ENCODE data around the gene TTC34.
"Not testable (repeated sequence)": the region's sequence is repeated elsewhere in the genome, so short reads cannot be mapped to it uniquely, and the experiment has no call there.

TTC34 gene

GRCh38 chr1:2635361-2636010 lies 166.0 kb downstream of the TTC34 start:
- Histone ChIP-seq H3K4me3 (no peak overlapping the region), H3K27ac (no peak overlapping the region)

GRCh38 chr1:2633936-2634491 lies 167.5 kb downstream of the TTC34 start:
- no peak overlapping the region for H3K27ac ChIP-seq
- no peak overlapping the region for H3K4me3 ChIP-seq

- Histone ChIP-seq H3K27ac (no peak overlapping the region), H3K4me3 (no peak overlapping the region)
Measured at GRCh38 chr1:2633366-2633935, 168.0 kb downstream of the TTC34 start.

- H3K4me3 ChIP-seq = no peak within 1 kb of the TSS
- H3K27ac ChIP-seq = no peak within 1 kb of the TSS
Measured at GRCh38 chr1:2632561-2633361, 168.7 kb downstream of the TTC34 start, which contains the start of gene MMEL1. Gene MMEL1, minus strand, starts transcription at chr1:2633016. Its CDS starts 3,532 bp downstream, at chr1:2629484.

GRCh38 chr1:2632051-2632430 lies 169.5 kb downstream of the TTC34 start:
- no peak overlapping the region for H3K4me3 ChIP-seq
- H3K27ac ChIP-seq = no peak overlapping the region

- no peak overlapping the region for H3K27ac ChIP-seq
- no peak overlapping the region for H3K4me3 ChIP-seq
Measured at GRCh38 chr1:2631136-2632050, 170.1 kb downstream of the TTC34 start.

- H3K4me3 ChIP-seq = no peak overlapping the region
- H3K27ac ChIP-seq = no peak overlapping the region
Measured at GRCh38 chr1:2630498-2631135, 170.9 kb downstream of the TTC34 start.

- H3K27ac ChIP-seq = no peak overlapping the region
- H3K4me3 ChIP-seq = no peak overlapping the region
Measured at GRCh38 chr1:2629627-2630497, 171.6 kb downstream of the TTC34 start.

- no peak overlapping the region for H3K4me3 ChIP-seq
- no peak overlapping the region for H3K27ac ChIP-seq
Measured at GRCh38 chr1:2628933-2629626, 172.4 kb downstream of the TTC34 start.

GRCh38 chr1:2628191-2628932 lies 173.1 kb downstream of the TTC34 start:
- Histone ChIP-seq H3K4me3 (no peak overlapping the region), H3K27ac (no peak overlapping the region)

GRCh38 chr1:2627746-2628145 lies 173.7 kb downstream of the TTC34 start:
- H3K4me3 ChIP-seq = no peak overlapping the region

GRCh38 chr1:2625748-2626147 lies 175.7 kb downstream of the TTC34 start:
- not testable (repeated sequence) for H3K27ac ChIP-seq, H3K4me3 ChIP-seq

More at GRCh38 chr1:2627746-2628145, 173.7 kb downstream of the TTC34 start:
- no peak overlapping the region for H3K27ac ChIP-seq

- no peak overlapping the region for H3K27ac ChIP-seq
Measured at GRCh38 chr1:2625311-2625710, 176.2 kb downstream of the TTC34 start.

GRCh38 chr1:2624735-2625300 lies 176.7 kb downstream of the TTC34 start:
- Histone ChIP-seq H3K4me3 (no peak overlapping the region), H3K27ac (no peak overlapping the region)

More at GRCh38 chr1:2625311-2625710, 176.2 kb downstream of the TTC34 start:
- no peak overlapping the region for H3K4me3 ChIP-seq

- Histone ChIP-seq H3K27ac (no peak overlapping the region), H3K4me3 (no peak overlapping the region)
Measured at GRCh38 chr1:2623571-2624337, 177.7 kb downstream of the TTC34 start.

GRCh38 chr1:2617971-2618470 lies 183.5 kb downstream of the TTC34 start:
- H3K27ac ChIP-seq = no peak overlapping the region
- H3K4me3 ChIP-seq = no peak overlapping the region

All from skin epidermis (tissue), 12 donors.